Ovary (tissue), 3 donors: ENCODE measurements around the gene TP53I11.

Experiments used
- CTCF ChIP-seq, 3 donors: fragments of 450-650 bp in 2 of 3; fragments of 200-600 bp in 1 of 3; IDR thresholded peaks; one replicate each; pipeline versions ENCODE4 v1.5.1 to v1.8.0; 2016 to 2022; ENCODE audit warnings: antibody characterized with exemption in 3 of 3, mild to moderate bottlenecking in 1 of 3
- EP300 ChIP-seq: sonication (generic); formaldehyde crosslinking; IDR thresholded peaks from one replicate; pipeline ENCODE4 v1.6.1; 2017; ENCODE audit warnings: antibody characterized with exemption
- POLR2A ChIP-seq: fragments of 450-650 bp; IDR thresholded peaks from one replicate; pipeline ENCODE4 v1.6.1; 2017; ENCODE audit warnings: antibody characterized with exemption, mild to moderate bottlenecking, moderate library complexity
- donor health status: DM: no; HTN: no; CAD: no.

GRCh38 chr11:44920451-44920850 is 30.2 kb downstream of the TP53I11 start:
- TF ChIP-seq POLR2A (no peak), EP300 (no peak), CTCF (IDR thresholded peaks at IDR 0.05) (no peak)
